ENCODE data around the gene MYO10. TPM values are rescaled to one million over a fixed set of nuclear protein-coding genes. Genes with fewer than 3 reads are reported as not detected.

MYO10 gene
- total and polyA plus RNA-seq, 3 donors from 2014 or later: 37.8 to 102 (median 99.8) TPM

- TF ChIP-seq CTCF (IDR thresholded peaks at IDR 0.05): no peak
- TF ChIP-seq POLR2A (IDR thresholded peaks at IDR 0.05): no peak
- WGBS, 2 donors: 68 to 76% methylated on average over 6 of the region's 6 CpGs
- intact Hi-C loops (cut with DNase I; ENCODE audit: low total_unique reads): no loop called here
Measured at GRCh38 chr5:16757146-16757545, 178.9 kb downstream of the MYO10 start.

GRCh38 chr5:16756692-16757091, 179.4 kb downstream of the MYO10 start:
- Histone ChIP-seq H3K4me1 (no peaks in the 10 kb centered on the region), H3K27me3 (no peaks in the 10 kb centered on the region), H3K9me3 (no peaks in the 10 kb centered on the region), H3K27ac (no peak overlapping the region), H3K36me3 (ENCODE audit: low read depth, missing control alignments) (no peaks in the 10 kb centered on the region), H3K4me3 (no peak overlapping the region)
- intact Hi-C loops (cut with DNase I; ENCODE audit: low total_unique reads): no loop called here
- TF ChIP-seq POLR2A (IDR thresholded peaks at IDR 0.05) (no peak), CTCF (IDR thresholded peaks at IDR 0.05) (no peak)
- 91 to 94% methylated on average over 7 of the region's 7 CpGs for WGBS, 2 donors
- no peak for DNase-seq

More at GRCh38 chr5:16757146-16757545, 178.9 kb downstream of the MYO10 start:
- Histone ChIP-seq H3K27ac (no peak overlapping the region), H3K27me3 (no peaks in the 10 kb centered on the region), H3K4me1 (no peaks in the 10 kb centered on the region), H3K4me3 (no peak overlapping the region), H3K9me3 (no peaks in the 10 kb centered on the region), H3K36me3 (ENCODE audit: low read depth, missing control alignments) (no peaks in the 10 kb centered on the region)
- no peak for DNase-seq

GRCh38 chr5:16755641-16756040, 180.4 kb downstream of the MYO10 start:
- no peaks in the 10 kb centered on the region for H3K9me3 ChIP-seq
- intact Hi-C loops (cut with DNase I; ENCODE audit: low total_unique reads): no loop called here
- no peaks in the 10 kb centered on the region for H3K27me3 ChIP-seq
- H3K27ac ChIP-seq: no peak overlapping the region
- no peak for TF ChIP-seq POLR2A (IDR thresholded peaks at IDR 0.05)
- no peak for TF ChIP-seq CTCF (IDR thresholded peaks at IDR 0.05)
- no peaks in the 10 kb centered on the region for H3K36me3 ChIP-seq (ENCODE audit: low read depth, missing control alignments)
- no peak overlapping the region for H3K4me3 ChIP-seq
- WGBS, 2 donors: 89 to 96% methylated on average over 2 of the region's 2 CpGs
- no peak for DNase-seq
- H3K4me1 ChIP-seq: no peaks in the 10 kb centered on the region

- intact Hi-C loops (cut with DNase I; ENCODE audit: low total_unique reads): no loop called here
- H3K9me3 ChIP-seq: no peaks in the 10 kb centered on the region
- no peaks in the 10 kb centered on the region for H3K36me3 ChIP-seq (ENCODE audit: low read depth, missing control alignments)
- no peaks in the 10 kb centered on the region for H3K27me3 ChIP-seq
- TF ChIP-seq CTCF (IDR thresholded peaks at IDR 0.05): no peak
- no peak for TF ChIP-seq POLR2A (IDR thresholded peaks at IDR 0.05)
- 84 to 87% methylated on average over 3 of the region's 3 CpGs for WGBS, 2 donors
- no peaks in the 10 kb centered on the region for H3K4me1 ChIP-seq
- no peak for DNase-seq
- no peak overlapping the region for H3K27ac ChIP-seq
- no peak overlapping the region for H3K4me3 ChIP-seq
Measured at GRCh38 chr5:16754601-16755000, 181.5 kb downstream of the MYO10 start.

- Histone ChIP-seq H3K27ac (no peak overlapping the region), H3K36me3 (ENCODE audit: low read depth, missing control alignments) (no peaks in the 10 kb centered on the region), H3K4me1 (no peaks in the 10 kb centered on the region), H3K27me3 (no peaks in the 10 kb centered on the region), H3K9me3 (no peaks in the 10 kb centered on the region), H3K4me3 (no peak overlapping the region)
- no peak for DNase-seq
- TF ChIP-seq POLR2A (IDR thresholded peaks at IDR 0.05): no peak
- no peak for TF ChIP-seq CTCF (IDR thresholded peaks at IDR 0.05)
- intact Hi-C loops (cut with DNase I; ENCODE audit: low total_unique reads): no loop called here
- 87 to 90% methylated on average over 3 of the region's 3 CpGs for WGBS, 2 donors
Measured at GRCh38 chr5:16754086-16754485, 182.0 kb downstream of the MYO10 start.
